GM21717 (cell line): Measurements from ENCODE around the gene CLDN16.

ENCODE experiments used
- ATAC-seq: cut with Tn5 transposase; IDR thresholded peaks from one replicate; pipeline ENCODE4 v1.9.1; 2021; ENCODE audit warnings: mild to moderate bottlenecking, moderate library complexity; ENCODE audit not compliant: unreplicated experiment

The CLDN16 gene

DNA sequence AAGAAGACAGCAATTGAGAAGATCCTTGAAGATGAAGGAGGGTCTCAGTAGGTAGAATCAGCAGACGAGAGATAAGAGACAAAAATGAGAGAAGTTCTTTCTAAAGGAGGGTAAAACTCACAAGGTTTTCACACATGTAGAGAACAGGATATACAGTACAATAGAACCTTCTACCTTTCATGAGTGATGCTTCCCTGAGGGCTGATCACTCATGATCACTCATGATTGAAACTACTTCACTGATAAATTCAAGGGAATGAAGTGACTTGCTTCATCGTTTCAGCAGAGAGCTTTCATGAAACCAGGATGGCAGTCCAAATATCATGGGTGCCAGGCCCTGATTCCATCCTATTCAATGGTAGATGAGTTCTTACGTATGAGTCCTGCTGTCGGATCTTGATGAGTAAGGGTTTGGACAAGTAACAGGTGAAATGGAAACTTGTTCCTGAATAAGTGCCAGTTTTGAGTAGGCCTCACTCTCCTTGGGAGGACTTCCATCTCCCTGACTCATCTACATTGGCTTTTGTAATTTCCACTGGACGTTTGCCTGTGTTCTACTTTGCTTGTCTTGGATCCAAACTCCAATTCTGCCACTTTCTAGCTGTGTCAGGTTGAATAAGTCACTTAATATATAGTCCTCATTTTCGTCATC, 9.6 kb upstream of the CLDN16 start:
- ATAC-seq, result no peak

DNA sequence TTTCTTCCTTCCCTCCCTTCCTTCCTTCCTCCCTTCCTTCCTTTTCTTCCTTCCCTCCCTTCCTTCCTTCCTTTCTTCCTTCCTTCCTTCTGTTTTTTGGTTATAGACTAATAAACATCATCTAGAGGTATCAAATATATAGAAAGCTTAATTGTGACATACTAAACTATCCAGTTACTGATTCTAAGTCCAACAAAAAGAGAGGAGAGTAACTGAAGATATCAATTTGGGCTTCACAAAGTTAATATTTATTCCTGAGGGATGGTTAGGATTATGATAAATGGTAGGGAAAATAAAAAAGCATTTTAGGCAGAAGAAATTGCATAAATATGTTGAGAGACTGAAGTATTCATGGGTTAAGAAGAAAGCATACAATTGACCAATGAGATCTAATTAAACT, 7.8 kb upstream of the CLDN16 start:
- ATAC-seq, result no peak

DNA sequence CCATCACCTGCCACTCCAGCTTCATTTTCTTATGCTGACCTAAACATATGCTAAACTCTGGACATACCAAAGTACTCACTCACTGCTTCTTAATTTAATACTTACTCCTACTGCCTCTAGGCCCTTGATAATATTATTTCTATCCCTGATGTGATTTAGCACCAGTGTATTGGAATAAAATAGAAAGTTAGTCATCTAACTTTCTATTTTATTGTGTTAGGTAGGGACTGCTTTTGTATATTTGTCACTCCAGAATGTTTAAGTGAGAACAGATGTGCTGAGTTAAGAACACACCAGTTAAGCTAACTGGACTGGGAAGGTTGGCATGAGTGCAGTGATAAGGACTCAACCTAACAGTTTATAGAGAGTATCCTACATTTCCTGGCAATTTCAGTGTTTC, 6.5 kb upstream of the CLDN16 start:
- no peak for ATAC-seq

DNA sequence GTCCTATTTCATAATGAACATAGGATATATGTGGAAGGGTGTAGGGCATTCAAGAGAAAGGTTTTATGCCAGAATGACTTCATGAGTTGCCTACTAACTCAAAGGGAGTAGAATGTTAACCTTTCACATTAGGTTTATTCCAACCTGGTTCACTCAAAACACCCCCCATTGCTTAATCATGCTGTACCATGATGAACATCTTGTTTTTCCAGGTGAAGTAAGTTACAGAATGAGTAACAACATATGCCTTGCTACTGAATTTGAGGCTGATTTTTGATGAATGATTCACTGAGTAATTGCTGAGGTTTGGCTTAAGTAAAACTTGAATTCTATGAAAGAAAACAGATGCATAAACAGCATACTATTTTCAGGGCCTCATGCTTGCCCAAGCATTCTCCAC, 5.9 kb upstream of the CLDN16 start:
- no peak for ATAC-seq

DNA sequence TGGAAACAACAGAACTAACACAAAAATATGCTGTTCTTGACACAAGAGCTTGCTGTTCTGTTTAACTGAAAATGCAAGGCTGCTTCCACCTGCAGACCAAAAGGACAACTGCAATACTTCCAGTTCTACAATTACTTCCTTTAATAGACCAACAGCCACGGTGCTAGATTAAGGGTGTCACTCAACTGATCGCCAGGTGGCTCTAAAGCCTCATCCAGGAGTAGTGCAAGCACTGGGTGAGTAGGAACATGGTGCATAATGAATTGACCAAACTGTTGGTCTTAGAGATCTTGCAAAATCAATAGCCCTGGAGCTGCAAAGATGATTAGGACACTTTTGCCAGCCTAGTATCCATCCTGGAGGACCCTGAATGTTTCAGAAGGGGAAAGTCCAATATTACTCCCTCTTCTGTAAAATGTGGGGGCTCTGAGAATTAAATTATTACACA, 3.6 kb upstream of the CLDN16 start:
- ATAC-seq, result peak; percentile 75

DNA sequence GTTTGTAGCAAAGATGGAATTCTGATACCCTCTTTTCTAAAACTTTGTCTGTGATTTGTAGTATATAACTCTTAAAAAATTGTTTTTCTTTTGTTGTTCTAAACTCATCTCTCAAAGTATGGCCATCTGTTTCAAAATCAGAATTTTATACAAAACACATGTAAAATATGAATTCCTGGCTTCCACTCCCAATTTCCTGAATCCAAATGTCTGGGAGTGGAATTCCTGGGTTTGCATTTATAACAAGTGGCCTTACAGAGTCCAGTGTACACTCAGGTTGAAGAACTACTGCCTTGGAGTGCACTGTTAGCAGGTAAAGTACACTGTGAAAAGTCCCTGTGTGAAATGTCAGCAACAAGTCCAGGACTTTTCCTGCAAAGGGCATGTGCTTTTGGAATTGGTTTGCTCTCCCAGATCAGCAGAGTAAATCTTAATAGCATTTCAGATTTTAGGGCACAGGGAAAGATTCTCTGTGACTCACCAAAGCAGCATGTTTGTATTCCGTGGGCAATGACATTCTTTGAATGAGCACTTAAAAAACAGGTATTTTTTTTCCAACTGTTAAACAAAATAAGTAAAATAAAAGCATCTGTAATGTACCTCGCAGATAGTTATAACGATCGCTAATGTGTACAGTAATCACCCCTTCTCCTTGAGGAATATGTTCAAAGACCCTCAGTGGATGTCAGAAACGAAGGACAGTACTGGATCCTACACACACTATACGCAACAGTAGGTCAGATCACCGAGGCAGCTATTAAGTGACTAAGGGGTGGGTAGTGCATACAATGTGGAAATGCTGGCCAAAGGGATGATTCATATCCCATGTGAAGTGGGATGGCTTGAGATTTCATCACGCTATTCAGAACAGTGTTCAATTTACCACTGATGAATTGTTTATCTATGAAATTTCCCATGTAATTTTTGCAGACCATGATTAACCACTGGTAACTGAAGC, 2.0 kb upstream of the CLDN16 start:
- ATAC-seq, result no peak

DNA sequence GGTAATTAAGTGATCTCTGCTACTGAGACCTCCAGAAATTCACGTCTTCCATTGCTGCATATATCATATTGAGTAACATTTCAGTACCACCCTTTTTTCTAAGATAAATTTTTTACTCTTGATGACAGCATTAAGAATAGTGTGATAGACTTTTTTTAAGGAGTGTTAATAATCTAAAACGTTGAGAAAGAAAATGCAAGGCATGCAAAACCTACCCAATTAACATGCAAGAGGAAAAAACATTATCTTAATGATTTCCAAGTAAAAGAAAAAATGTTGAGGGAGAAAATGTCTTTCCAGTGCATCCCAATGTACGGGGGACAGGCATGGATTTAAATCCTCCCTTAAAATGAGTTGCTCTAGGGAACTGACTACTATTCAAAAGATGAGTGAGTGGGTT, 740 bp downstream of the CLDN16 start:
- ATAC-seq, result no peak

DNA sequence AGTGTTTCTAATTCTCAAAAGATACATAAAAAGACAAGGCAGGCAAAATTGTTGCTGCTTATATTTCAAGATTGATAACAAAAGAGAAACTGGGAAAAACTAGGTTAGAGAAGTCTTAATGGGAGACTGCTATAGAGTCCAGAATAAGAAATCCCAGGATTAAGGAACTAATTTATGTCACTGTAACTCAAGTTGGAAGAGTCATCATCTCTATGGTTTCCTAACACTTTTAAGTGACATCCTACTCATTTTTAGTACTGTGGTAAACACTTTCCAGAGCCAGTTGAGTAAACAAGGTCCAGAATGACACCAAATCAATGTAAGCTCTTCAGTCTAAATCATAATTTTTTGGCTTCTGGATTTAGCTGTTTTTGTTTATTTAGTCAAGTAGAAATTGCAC, 8.0 kb downstream of the CLDN16 start:
- ATAC-seq, result no peak

DNA sequence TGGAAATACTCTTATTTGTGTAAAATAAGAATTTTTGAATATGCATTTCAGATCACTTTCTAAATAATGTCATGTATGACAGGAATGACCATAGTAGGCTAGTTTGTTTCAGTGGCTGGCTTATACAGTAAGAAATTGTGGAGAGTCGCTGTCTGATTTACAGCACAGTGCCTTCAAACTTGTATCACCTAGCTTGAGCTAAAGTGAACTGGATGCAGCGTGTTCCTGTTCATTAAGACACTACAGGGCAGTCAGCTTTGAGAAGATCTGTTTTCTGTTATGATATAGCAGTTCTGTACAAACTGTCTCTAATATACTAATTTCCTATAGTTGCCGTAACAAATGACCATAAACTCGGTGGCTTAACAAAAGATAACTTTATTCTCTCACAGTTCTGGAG, 9.9 kb downstream of the CLDN16 start:
- ATAC-seq, result no peak

DNA sequence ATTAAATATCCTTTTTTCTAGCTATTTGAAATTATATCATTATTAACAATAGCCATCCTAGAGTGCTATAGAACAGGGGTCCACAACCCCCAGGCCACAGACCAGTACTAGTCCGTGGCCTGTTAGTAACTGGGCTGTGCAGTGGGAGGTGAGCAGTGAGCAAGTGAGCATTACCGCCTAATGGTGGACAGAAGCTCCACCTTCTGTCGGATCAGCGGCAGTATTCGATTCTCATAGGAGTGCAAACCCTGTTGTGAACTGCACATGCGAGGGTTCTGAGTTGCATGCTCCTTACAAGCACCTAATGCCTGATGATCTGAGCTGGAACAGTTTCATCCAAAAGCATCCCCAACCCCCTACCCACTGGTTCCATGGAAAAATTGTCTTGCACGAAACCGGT, 11.7 kb downstream of the CLDN16 start:
- ATAC-seq, result no peak

DNA sequence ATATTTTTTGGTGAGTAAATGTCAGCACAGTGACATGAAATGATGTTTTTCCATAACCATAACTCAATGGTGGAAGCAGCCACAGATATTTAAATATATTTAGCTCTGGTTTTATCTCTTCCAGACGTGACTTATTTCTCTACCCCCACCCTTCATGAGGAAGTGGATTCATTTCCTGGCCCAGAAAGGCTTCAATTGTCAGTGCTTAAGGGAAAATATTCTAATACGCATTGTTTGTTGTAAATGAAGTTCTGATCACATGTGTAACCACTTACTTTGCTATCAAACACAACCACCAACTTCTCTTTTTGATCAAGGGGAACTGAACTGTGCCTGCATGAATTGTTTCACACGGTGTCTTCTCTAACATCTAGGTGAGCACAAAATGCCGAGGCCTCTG, 14.0 kb downstream of the CLDN16 start:
- no peak for ATAC-seq

DNA sequence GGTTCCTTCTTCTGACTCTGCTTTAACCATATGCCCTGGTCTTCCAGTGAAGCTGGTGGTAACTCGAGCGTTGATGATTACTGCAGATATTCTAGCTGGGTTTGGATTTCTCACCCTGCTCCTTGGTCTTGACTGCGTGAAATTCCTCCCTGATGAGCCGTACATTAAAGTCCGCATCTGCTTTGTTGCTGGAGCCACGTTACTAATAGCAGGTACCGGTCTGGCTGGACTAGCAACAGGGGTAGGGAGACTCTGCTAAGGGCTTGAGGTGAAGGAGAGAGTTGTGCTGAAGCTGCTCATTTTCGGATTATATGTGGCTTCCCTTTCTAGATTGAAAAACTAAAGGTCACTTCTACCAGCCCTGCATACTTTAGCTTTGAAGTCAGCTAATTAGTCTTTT, 16.8 kb downstream of the CLDN16 start:
- no peak for ATAC-seq

DNA sequence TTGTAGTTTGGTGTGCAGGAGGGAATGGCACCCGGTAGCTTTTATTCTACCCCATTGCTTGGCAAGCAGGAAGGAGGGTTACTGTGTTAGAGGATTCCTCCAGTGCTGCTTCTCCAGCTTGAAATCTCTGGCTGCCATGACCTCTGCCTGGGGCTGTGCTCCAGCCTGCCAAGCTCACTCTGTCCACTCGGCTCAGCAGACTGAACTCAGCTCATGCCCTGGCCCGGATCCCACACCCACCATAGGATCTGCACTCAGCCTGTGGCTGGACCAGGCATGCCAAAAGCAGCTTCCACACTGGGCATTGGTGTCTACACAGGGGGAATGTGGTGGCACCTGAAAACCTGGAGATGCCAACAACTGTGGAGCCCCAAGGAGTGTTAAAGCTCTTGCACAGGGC, 26.3 kb downstream of the CLDN16 start:
- no peak for ATAC-seq

DNA sequence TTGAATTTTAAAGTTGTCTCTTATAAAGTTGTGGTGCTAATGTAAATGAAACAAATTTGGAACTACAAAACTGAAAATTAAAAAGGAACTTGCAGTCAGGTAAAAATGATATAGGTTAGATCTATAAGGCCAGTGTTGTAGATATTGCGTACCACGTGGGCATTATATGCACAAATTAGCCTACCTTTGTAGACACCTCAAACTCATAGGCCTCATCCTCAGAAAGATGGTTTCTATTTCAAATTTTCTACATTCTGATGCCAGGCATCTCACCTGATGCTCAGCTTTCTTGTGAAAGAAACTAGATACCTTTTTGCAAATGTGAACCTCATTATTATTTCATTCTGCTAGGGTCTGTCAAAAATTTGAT, 36.1 kb downstream of the CLDN16 start:
- no peak for ATAC-seq

DNA sequence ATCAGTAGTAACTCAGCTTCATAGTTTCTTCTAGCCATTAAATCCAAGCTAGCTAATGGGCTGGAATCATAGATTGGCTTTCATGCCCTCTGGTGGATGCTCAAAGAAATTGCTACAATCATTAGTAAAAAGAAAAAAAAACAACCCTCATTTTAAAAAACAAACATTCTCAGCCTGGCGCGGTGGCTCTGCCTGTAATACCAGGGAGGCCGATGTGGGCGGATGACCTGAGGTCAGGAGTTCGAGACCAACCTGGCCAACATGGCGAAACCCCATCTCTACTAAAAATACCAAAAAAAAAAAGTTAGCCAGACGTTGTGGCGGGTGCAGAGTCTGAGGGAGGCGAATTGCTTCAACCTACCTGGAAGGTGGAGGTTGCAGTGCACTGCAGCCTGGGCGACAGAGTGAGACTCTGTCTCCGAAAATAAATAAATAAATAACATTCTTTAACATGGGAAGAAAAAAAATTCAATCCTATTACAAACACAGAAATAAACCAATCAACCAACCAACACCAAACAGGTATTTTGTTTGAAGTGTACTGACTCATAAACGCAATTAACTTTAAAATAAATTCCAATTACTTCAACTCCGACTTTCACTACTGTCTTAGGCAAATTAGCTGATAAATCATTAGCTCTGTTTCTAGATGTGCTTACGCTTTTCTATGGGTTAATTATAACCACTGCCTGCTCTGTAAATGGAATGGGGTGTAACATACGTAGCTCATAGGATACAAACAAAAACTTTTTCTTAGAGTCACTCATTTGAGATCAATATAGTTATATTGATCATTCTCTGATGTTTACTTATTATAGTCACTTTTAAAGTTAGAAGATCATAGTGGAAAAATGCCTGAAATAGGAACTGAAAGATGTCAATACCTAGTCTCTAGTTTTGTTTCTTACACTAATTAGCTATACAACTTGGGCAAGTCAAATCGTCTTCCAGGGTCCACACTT, 36.8 kb downstream of the CLDN16 start:
- peak; percentile 63 for ATAC-seq

DNA sequence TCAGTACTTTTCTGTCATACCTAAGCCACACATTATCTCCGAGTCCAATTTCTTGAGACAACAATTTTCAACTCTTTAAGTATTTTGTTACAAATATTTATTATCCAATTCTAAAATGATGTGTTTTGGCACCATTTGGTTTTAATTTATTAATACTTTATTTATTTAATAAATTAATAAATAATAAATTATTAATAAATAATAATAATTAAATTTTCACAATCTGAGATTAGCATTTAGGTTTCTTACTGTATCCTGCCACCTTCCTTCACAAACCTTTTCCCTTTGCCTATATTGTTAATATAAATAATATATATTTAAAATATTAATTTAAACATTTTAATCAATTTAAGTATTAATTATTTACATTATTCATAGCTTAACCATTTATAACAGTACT, 37.9 kb downstream of the CLDN16 start:
- no peak for ATAC-seq

DNA sequence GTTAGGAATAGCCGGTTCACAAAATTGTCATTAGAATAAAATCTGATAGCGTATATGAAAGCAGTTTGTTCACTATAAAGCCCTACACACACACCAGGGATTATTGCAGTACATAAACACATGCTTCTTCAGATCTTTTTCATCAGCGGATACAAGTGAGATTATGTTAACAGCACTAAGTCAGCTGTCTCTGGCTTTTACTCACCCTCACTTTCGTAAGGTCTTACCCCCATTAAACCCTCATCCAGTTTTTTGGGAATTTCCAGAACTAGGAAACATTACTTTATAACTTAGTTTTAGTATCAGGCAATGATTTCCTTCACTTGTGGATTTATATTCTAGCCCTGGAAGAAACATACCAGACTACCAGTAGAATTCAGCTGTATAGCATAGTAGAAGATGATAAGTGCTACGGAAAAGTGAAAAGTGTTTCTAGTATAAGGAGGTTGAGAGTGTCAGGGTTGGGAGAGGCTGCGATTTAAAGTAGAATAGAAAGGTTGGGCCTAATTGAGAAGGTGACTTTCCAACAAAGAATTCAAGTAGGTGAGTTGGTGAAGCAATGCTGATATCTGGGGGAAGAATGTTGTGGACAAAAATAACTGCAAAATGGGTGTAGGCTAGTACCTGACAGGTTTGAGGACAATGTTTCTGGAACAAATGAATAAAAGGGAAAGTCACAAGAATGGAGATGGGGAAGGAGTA, 39.0 kb downstream of the CLDN16 start:
- no peak for ATAC-seq

DNA sequence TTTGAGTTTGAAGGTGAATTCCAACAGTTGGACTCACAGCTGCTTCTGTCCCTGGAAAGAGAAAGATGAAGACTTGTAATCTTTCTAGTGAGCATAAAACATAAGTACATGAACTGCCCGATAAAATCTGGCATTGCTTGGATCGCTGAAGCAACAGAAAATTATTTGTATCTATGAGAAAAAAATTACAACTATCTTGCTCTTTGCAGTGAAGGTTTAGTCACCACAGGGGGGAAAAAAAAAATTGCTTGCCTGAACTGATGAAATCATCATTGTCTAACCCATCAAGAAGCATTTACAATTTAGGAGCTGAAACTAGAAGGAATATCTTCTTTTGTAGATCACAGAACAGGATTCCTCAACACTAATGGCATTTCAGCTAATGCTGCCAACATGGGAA, 41.7 kb downstream of the CLDN16 start:
- no peak for ATAC-seq

DNA sequence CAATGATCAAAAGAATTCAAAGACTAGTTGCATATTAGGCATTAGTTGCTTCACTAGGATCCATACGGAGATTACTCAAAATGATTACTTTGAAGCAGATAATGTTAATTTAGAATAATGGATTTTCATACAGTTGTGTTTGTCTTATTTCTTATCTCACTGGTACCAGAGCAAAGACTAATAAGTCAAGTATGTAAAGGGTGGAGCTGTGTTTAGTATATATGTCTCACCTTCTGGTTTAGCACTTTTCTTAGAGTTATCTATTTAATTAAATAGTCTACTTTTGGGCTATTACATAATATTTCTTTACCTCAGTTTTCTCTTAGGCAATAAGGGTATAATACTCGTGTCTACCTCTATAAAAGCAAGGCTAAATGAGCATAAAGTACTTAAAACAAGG, 42.9 kb downstream of the CLDN16 start:
- ATAC-seq, result no peak

DNA sequence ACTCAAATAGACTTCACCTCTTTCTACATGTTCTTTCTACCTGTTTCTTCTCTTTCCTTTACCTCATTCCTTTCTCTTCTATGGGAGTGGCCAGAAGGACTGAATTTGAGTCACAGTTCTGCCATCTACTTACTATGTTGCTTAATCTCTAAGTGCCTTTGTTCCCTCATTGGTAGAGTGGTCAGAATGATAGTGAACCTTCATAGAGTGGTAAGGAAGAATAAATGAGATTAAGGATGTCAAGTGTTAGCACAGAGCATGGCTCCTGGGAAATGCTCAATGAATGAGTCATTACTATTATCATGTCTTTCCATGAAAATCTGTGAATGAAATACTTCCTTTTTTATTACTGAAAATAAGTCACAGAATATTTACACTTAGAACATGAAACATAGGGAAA, 44.3 kb downstream of the CLDN16 start:
- ATAC-seq, result no peak

DNA sequence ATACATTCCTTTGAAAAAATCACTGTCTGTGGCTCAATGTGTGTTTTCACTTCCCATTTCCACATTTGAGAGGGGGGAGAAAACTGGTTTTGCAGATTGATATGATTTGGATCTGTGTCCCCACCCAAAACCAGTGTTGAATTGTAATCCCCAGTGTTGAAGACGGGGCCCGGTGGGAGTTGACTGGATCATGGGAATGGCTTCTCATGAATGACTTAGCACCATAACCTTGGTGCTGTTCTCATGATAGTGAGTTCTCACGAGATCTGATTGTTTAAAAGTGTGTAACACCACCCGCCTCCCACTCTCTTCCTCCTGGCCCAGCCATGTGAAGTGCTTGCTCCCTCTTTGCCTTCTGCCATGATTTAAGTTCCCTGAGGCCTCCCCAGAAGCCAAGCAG, 45.7 kb downstream of the CLDN16 start:
- ATAC-seq, result no peak
